AG04450 (cell line): Measurements from ENCODE around the gene TOLLIP. TPM values are rescaled to one million over a fixed set of nuclear protein-coding genes. Genes with fewer than 3 reads are reported as not detected.

Source experiments
- CTCF ChIA-PET: fragments of 300-600, 350-600 bp; formaldehyde crosslinking; extraction: SDS; loops from one replicate; lab custom pipeline; 2022; ENCODE audit warnings: antibody characterized with exemption, inconsistent platforms; lab: Charles Lee
- POLR2A ChIA-PET: fragments of 350-600 bp; formaldehyde crosslinking; extraction: SDS; loops from one replicate; lab custom pipeline; 2021; ENCODE audit warnings: antibody characterized with exemption, inconsistent platforms; lab: Yijun Ruan, JAX
- DNase-seq: peaks from one replicate; pipeline ENCODE4 v3.0.0-alpha.2; 2011; ENCODE audit warnings: low read depth, low spot score
- H3K27ac ChIP-seq: one replicate; pipeline ENCODE4 v1.5.1; 2012; ENCODE audit warnings: low read depth, low read length, control low read depth
- H3K27me3 ChIP-seq: one replicate; pipeline ENCODE4 v1.6.0; 2012; ENCODE audit warnings: low read length; ENCODE audit not compliant: control insufficient read depth, insufficient read depth
- H3K4me3 ChIP-seq: 2 replicates; pipeline ENCODE4 v1.5.1; 2011; ENCODE audit warnings: mild to moderate bottlenecking, low read depth, low read length, control low read depth
- H3K9me3 ChIP-seq: 2 replicates; pipeline ENCODE4 v1.5.1; 2012; ENCODE audit warnings: low read length; ENCODE audit not compliant: control insufficient read depth, insufficient read depth
- polyA plus RNA-seq: library from polyadenylated mRNA; depleted of rRNA; stranded (reverse); fragments of >200 nt; gene quantifications from 2 replicates; pipeline ENCODE4 v1.2.3, GENCODE V29; 2011
- TF ChIP-seq, protein P1 (sequence below): IDR thresholded peaks from 2 replicates; pipeline ENCODE4 v1.5.1; 2011; ENCODE audit warnings: low read depth, low read length, control low read depth, inconsistent platforms

TOLLIP gene
- polyA plus RNA-seq, 1 experiment: 24.3 TPM

DNA sequence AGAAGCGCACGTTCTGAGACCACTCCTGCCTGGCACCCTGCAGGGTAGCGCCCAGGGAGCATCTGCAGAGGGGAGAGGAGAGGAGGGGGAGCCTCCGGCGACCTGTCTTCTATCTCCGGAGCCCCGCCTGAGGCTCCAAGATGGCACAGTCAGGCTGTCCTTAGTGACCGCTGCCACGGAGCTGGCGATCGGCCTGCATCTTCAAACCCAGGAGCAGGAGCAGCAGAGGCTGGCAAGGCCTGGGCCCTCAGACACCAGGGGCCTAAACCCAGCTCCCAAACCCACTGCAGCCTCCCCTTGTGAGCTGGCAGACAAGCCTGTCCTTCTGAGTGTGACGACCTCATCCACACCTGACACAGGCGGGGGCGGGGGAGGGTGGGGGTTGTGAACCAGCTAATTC lies 34.9 kb downstream of the TOLLIP start:
- CTCF ChIA-PET: no interaction called here
- TF ChIP-seq, protein P1, sequence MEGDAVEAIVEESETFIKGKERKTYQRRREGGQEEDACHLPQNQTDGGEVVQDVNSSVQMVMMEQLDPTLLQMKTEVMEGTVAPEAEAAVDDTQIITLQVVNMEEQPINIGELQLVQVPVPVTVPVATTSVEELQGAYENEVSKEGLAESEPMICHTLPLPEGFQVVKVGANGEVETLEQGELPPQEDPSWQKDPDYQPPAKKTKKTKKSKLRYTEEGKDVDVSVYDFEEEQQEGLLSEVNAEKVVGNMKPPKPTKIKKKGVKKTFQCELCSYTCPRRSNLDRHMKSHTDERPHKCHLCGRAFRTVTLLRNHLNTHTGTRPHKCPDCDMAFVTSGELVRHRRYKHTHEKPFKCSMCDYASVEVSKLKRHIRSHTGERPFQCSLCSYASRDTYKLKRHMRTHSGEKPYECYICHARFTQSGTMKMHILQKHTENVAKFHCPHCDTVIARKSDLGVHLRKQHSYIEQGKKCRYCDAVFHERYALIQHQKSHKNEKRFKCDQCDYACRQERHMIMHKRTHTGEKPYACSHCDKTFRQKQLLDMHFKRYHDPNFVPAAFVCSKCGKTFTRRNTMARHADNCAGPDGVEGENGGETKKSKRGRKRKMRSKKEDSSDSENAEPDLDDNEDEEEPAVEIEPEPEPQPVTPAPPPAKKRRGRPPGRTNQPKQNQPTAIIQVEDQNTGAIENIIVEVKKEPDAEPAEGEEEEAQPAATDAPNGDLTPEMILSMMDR: no peak
- no peaks in the 10 kb centered on the region for H3K27me3 ChIP-seq
- DNase-seq: no peak
- POLR2A ChIA-PET: no interaction called here
- H3K9me3 ChIP-seq: no peaks in the 10 kb centered on the region; the same call in 1 of the 2 replicates
- H3K27ac ChIP-seq: no peak overlapping the region
- no peak overlapping the region for H3K4me3 ChIP-seq

DNA sequence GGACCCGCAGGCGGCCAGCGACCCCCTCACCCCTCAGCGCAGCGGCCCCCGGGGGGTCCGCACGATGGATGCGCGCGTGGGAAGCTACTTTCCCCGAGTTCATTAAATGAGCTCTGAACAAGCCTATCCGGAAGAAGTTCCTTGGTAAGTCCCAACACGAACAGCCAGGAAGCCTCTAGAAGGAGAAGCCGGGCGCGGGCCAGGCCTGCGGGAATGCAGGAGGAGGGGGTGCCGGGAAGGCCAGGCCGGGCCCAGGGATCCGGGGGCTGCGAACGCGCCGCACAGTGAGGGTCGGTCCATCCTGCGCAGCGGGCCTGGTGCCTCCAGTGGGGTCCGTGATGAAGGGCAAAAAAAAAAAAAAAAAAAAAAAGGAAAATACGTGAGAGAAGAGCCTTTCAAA lies 36.9 kb downstream of the TOLLIP start:
- no peaks in the 10 kb centered on the region for H3K27me3 ChIP-seq
- POLR2A ChIA-PET: no interaction called here
- TF ChIP-seq, protein P1: no peak
- no peak for DNase-seq
- no peaks in the 10 kb centered on the region; the same call in 1 of the 2 replicates for H3K9me3 ChIP-seq
- H3K4me3 ChIP-seq: no peak overlapping the region
- no peak overlapping the region for H3K27ac ChIP-seq
- CTCF ChIA-PET: no interaction called here

DNA sequence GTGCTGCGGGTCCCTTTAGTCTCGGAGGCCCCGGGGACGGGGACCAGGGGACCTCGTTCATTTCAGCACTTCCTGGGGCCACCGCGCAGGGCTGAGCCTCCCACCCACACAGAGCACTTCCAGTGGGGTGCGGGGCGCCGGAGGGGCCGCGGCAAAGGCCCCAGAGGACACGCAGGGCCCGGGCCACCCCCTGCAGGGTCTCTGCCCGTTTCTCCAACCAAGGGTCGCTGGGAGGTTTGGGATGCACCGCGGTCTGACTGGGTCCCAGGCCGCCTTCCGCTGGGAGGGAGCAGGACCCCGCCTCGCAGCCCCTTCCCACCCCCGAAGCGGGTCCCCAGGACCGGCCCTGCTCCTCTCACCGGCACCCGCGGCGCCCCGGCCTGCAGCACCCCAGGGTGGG lies 37.5 kb downstream of the TOLLIP start:
- Histone ChIP-seq H3K4me3 (no peak overlapping the region), H3K27ac (no peak overlapping the region), H3K27me3 (no peaks in the 10 kb centered on the region), H3K9me3 (no peaks in the 10 kb centered on the region; the same call in 1 of the 2 replicates)
- TF ChIP-seq, protein P1: no peak
- DNase-seq: no peak
- POLR2A ChIA-PET: no interaction called here
- CTCF ChIA-PET: no interaction called here

DNA sequence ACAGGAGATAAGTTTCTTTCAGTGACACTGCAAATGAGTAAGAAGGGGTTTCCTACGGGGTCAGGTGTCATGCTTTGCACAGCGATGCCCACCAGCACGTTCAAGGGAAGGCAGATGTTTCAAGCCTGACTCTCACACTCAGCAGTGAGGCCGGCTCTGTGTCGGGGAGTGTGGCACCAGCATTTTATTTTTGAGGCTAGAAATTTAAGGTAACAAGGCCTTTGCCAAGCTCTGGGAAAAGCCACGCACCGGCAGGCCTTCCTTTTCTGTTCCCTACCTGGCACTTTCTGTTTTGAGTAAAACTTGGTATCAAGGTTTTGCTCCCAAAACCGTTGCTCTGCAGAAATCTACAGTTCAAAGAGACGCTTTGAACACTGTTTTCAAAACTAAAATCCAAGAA lies 38.0 kb downstream of the TOLLIP start:
- CTCF ChIA-PET: no interaction called here
- TF ChIP-seq, protein P1: no peak
- DNase-seq: no peak
- POLR2A ChIA-PET: no interaction called here
- H3K27me3 ChIP-seq: no peaks in the 10 kb centered on the region
- no peaks in the 10 kb centered on the region; the same call in 1 of the 2 replicates for H3K9me3 ChIP-seq
- no peak overlapping the region for H3K27ac ChIP-seq
- no peak overlapping the region for H3K4me3 ChIP-seq

DNA sequence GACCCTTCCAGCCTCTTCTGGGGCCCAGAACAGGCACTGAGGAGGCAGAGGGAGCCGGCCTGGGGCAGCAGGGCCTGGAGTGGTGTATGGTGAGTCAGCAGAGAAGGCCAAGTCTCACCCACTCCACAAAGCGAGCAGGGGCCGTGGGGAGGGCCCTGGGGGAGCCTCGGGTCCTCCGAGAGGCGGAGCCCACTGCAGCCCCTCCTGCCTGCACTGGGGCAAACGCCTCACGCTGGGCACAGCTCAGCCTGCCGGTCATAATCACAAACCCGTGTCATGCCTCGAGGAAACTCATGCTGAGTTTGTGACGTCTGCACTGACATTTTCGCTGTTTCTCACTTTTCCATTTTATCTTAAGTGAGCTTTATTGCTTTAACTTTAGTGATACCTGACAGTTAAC lies 38.4 kb downstream of the TOLLIP start:
- TF ChIP-seq, protein P1: no peak
- no peak overlapping the region for H3K27ac ChIP-seq
- CTCF ChIA-PET: no interaction called here
- no peaks in the 10 kb centered on the region for H3K27me3 ChIP-seq
- no peak overlapping the region for H3K4me3 ChIP-seq
- H3K9me3 ChIP-seq: no peaks in the 10 kb centered on the region; the same call in 1 of the 2 replicates
- no peak for DNase-seq
- POLR2A ChIA-PET: no interaction called here
